RWPE1 (cell line): ENCODE measurements around the gene ALPK3.

Experiments used
- CTCF ChIA-PET: fragments of 350-600 bp; sonication (Branson Sonifier 250); formaldehyde crosslinking; extraction: SDS; loops from one replicate; lab custom pipeline; 2021; lab: Yijun Ruan, JAX
- POLR2A ChIA-PET: fragments of 400-600 bp; formaldehyde crosslinking; extraction: SDS; loops from one replicate; lab custom pipeline; 2020; ENCODE audit warnings: antibody characterized with exemption; ENCODE audit not compliant: low non-redundant PET; lab: Yijun Ruan, JAX
- DNase-seq: peaks from one replicate; pipeline ENCODE4 v3.0.0; 2012; ENCODE audit warnings: low spot score
- H3K27ac ChIP-seq: fragments of 450-650 bp; 2 replicates; pipeline ENCODE4 v1.5.1; 2017
- TF ChIP-seq, protein P1 (sequence below): fragments of 450-650 bp; conservative IDR thresholded peaks from 2 replicates; pipeline ENCODE4 v1.5.1; 2017; ENCODE audit warnings: low read depth, mild to moderate bottlenecking

Gene ALPK3

DNA sequence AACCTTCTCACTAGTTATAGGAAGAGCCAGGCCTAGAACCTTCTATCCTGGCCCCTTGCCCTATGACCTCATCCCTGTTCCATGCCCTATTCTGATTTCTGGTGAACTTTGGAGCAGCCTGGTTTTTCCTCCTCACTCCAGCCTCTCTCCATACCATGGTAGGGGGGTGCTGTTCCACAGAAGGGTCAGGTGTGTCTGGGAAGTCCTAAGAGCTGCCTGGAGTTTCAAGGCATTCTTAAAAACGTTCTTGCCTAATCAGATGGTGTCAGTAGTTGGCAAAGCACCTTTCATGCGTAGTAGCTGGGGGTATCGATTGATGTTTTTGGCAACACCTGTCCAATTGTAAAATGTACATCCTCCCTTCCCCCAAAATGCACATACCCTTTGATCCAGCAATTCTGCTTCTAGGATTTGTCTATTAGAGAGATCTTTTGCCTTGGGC is 16.8 kb upstream of the ALPK3 start:
- no peak overlapping the region for H3K27ac ChIP-seq
- TF ChIP-seq, protein P1, sequence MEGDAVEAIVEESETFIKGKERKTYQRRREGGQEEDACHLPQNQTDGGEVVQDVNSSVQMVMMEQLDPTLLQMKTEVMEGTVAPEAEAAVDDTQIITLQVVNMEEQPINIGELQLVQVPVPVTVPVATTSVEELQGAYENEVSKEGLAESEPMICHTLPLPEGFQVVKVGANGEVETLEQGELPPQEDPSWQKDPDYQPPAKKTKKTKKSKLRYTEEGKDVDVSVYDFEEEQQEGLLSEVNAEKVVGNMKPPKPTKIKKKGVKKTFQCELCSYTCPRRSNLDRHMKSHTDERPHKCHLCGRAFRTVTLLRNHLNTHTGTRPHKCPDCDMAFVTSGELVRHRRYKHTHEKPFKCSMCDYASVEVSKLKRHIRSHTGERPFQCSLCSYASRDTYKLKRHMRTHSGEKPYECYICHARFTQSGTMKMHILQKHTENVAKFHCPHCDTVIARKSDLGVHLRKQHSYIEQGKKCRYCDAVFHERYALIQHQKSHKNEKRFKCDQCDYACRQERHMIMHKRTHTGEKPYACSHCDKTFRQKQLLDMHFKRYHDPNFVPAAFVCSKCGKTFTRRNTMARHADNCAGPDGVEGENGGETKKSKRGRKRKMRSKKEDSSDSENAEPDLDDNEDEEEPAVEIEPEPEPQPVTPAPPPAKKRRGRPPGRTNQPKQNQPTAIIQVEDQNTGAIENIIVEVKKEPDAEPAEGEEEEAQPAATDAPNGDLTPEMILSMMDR: no peak
- CTCF ChIA-PET: no interaction called here
- POLR2A ChIA-PET: interaction anchor here (1.0 kb wide), 1 partner anchor 76 kb away, joined by 6 read pairs; no protein-coding TSS in a partner anchor
- no peak for DNase-seq

- DNase-seq: no peak
- TF ChIP-seq, protein P1: no peak
Observed at GRCh38 chr15:84804005-84804900, 12.9 kb upstream of the ALPK3 start.

GRCh38 chr15:84805221-84805620 is 11.9 kb upstream of the ALPK3 start:
- no peak for DNase-seq
- no peak overlapping the region for H3K27ac ChIP-seq
- TF ChIP-seq, protein P1: no peak
- ChIA-PET CTCF (interaction anchor here (0.5 kb wide), 1 partner anchor 157 kb away, joined by 3 read pairs; no protein-coding TSS in a partner anchor), POLR2A (no interaction called here)

More at GRCh38 chr15:84804005-84804900, 12.9 kb upstream of the ALPK3 start:
- POLR2A ChIA-PET: no interaction called here
- H3K27ac ChIP-seq: no peak overlapping the region
- CTCF ChIA-PET: interaction anchor here (0.8 kb wide), 1 partner anchor 13 kb away, joined by 3 read pairs; the partner anchor contains the start of gene ALPK3

DNA sequence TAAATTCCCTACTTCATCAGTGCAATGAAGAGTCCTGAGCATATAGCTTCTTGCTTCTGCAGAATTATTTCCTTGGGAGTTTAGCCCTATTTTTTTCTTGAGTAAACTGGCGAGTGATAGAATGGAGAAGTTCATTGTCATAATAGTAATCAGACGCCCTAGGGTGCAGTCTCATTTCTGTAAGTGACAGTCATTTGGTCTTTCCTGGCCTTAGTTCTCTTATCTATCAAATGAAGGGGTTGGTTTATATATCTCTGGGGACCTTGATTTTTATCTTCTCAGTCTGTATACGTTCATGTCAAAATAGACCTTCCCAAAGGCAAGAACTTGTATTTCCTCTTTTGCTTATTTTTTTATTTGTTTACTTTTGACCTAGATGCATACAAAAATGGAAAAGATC is 9.9 kb upstream of the ALPK3 start:
- ChIA-PET POLR2A (no interaction called here), CTCF (interaction anchor here (0.6 to 0.7 kb wide), 2 partner anchors 38 to 665 kb away, joined by 3 read pairs; no protein-coding TSS in a partner anchor)
- TF ChIP-seq, protein P1: no peak

DNA sequence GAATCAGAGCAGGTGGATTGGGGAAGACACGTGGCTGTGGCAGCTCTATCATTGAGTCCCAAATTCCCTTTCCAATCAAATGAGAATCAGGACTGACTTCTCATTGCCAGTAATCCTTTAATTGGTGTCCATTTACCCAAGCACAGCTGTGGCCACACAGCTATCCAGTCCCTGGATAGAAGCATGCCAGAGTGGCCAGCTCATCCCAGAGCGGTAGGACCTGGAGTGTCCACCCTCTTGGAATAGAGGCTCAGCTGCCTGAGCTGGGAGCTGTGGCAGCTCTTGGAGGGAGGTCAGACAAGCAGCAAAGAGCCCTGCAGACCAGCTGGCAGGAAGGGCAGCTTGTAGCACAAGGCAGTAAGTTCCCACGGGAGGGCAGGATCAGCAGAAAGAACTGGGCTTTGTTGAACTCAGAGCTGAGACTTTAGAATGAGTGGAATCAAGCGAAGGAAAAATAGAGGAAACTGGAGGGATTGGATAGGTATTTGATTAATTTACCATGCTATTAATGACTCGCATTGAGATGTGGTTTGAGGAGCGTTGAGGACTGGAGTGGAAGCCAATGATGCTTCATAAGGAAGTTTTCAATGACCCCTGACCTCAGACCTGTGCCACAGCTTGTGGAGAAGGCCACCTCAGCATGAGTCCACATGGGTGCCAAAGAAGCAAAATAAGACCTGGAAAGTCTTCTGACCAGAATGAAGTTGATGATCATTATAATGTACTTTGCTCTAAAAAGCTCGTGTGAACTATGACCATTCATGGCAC is 6.9 kb upstream of the ALPK3 start:
- TF ChIP-seq, protein P1: no peak
- ChIA-PET POLR2A (interaction anchor here (0.5 kb wide), 1 partner anchor 197 kb away, joined by 6 read pairs; no protein-coding TSS in a partner anchor), CTCF (interaction anchor here (0.6 kb wide), 1 partner anchor 107 kb away, joined by 5 read pairs; no protein-coding TSS in a partner anchor)
- DNase-seq: no peak
- H3K27ac ChIP-seq: no peak overlapping the region

More for the DNA sequence above, 9.9 kb upstream of the ALPK3 start:
- DNase-seq: no peak
- no peak overlapping the region for H3K27ac ChIP-seq

- DNase-seq: no peak
- H3K27ac ChIP-seq: no peak overlapping the region
- ChIA-PET CTCF (no interaction called here), POLR2A (no interaction called here)
- TF ChIP-seq, protein P1: no peak
Observed at GRCh38 chr15:84811151-84811550, 6.0 kb upstream of the ALPK3 start.
